Activated T-cell treated with anti-CD3 and anti-CD28 coated beads for 4 hours (primary cell): ENCODE measurements around the gene ATP6V0A4.
"Not testable (repeated sequence)": the region's sequence is repeated elsewhere in the genome, so short reads cannot be mapped to it uniquely, and the experiment has no call there.

Source experiments
- DNase-seq: peaks from one replicate; pipeline ENCODE4 v3.0.0-alpha.2; 2020

Gene ATP6V0A4

DNA sequence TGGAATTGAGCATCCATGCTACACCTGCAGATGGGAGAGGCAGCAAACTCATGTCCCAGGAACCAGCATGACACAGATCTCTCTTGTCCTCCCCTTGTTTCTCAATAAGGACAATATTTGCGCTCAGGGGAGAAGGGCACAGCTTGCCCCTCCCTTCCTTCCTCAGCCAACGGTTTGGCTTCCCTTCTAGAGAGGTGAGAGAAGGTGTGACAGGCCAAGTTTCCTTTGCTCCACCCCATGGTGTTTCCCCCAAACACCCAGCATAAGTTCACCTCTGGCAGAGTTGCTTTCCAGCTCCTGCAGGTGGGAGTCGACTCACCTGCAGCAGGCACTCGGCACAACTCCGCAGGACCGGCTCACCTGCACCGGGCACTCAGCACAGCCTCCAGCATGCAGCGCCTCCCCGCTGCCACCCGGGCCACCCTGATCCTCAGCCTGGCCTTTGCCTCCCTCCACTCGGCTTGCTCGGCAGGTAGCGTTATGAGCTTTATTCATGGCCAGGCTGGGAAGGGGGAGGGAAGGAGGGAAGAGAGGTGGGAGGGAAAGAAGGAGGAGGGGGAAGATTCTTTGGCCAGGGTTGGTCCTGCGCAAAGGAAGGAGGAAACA is at the start of gene ATP6V0A4, which contains the start of gene TMEM213:
TSS of gene ATP6V0A4 (minus strand) at position 482 of the 606 bp plus-strand sequence. CDS start 26,949 bp downstream, outside the sequence.
TSS of gene TMEM213 (plus strand) at position 280 of the 606 bp plus-strand sequence. CDS start at position 391, 111 bp downstream.
- no peak for DNase-seq

DNA sequence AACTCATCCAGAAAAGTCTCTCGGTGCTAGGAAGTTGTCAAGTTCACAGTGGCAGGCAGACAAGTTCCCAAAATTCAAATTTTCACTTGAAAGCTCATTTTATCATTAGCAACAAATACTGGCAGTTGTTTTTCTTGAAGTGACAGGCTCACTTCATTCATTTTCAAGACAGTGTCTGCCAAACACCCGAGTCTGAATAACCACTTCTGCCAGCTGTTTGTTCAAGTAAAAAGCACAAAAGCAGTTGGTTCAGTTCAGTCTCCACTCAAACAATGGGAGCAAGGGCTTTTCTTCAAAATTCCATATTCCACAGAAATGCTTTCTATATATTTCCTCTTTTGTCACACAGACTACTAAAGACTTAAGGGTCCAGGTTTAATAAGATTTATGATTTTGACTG is 47.7 kb upstream of the ATP6V0A4 start:
- DNase-seq: no peak

DNA sequence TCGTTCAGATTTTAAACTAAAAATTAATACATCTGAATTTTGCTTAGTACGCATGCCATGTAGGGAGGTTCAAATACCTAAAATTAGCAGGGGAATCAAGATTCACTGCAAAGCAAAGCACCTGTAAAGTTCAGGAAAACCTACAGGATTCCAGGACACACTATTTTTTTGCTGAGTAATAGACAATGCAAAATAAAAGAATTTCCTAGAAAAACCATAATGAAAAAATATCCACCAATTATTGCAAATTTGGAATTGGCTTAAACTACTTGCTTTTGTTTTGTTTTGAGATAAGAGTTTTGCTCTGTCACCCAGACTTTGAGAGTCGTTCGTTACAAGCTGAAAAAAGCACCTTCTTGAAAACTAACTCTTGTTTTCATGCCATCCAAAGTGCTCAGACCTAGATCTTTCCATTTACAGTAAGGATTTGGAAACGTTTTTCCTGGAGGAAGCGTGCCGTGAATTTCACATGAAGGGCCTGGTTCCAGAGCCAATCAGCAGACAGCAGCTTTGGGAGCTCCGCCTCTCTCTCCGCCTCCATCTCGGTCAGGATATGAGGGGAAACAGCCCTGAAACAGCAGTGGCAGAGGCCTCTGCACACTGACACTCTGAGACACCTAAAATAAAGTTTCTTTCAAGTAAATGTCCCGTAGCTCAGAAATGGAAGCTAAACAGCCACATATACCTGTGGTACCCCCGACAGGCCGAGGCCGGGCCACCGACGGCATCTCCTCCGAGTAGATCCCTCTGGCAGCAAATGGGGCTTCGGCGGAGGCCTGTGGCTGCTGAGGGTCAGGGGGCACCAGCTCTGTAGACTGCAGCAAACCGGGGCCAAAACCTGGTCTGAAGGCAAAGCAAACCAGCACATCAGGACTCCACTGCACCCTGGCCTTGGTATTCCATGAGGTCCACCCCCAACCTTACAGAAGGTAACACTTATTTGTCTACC is 45.9 kb upstream of the ATP6V0A4 start:
- no peak for DNase-seq

DNA sequence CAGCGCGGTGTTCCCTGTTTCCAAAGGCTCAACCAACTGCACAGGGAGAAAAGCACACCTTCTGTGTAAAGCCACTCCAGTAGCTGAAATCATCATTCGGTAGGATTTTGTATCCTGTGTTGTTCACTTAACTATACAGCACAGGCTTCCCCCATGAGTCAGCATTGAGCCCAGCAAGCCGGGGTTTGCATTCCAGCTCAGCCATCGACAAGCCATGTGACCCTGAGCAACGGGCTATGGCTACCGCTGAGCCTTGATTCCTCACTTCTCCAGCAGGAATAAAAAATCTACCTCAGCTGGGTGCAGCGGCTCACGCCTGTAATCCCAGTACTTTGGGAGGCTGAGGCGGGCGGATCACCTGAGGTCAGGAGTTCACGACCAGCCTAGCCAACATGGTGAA is 44.1 kb upstream of the ATP6V0A4 start:
- DNase-seq: no peak

DNA sequence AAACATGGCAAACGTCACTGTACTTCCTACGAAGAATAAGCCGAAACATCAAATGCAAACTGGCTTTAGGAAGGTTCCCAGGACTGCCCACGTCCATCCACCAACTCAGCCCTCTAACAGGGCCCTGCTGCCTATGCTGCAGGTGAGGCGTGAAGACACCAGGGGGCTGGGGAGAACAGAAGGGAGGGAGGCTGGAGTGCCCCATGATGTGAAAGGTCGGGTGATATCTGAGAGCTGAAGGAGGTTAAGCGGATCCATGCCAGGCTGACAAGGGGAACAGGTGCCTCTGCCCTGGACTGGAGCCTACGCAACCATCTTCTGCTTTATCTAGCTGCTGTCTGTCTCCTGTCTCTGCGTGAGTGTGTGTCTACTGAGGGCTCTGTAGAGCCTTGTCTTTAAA is 40.2 kb upstream of the ATP6V0A4 start:
- DNase-seq: no peak

DNA sequence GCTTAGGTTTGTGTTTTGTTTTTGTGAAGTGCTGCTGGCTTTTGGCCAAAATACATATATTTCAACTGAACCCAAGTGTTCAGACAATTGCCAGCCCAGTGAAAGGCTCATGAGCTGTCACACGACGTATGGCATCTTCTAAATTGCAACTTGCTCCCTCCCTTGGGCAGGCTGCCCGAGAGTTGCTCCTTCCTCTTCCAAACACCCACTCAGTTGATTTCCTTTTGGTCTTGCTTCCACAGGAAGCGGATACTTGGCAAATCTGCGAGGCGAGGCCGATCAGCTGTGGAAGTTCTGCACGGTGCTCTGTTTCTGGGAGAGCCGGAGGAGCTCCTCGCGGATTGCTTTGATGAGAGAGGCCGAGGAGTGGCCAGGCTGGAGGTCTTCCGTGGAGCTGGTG is 39.6 kb upstream of the ATP6V0A4 start:
- no peak for DNase-seq

DNA sequence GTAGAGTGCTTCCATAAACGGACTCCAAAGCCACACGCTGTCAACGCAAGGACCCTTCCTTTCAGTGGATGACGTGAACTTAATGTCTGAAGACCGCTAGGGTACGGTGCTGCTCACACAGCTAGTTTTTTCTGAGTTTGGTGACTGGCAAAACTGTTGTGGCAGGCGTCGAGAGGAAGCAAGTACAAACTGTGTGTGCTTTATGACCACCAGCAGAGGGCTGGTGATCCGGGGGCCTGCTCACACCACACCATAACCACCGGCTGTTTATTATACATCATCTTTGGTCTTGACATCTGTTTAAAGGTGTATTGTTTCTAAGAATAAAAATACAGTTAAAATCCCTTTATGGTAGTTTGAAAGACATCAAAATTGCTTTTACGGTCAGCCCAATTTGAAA is 37.1 kb upstream of the ATP6V0A4 start:
- no peak for DNase-seq

DNA sequence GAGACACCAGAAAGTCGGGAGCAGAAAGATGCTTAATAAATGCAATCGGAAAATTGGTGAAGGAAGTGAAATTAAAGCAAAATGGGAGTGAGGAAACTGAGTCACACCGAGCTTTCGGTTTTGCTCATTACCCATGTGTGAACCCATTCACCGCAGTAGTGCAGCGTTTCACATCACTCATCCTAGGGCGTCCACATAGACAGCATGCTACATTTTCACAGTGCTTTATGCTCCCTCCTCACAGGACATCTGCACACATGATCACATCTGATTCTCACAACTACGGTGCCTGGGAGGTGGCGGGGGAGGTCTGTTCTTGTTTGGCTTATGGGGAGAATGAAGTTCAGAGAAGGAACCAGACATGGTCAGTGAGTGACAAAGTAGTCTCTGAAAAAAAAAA is 36.6 kb upstream of the ATP6V0A4 start:
- no peak for DNase-seq

DNA sequence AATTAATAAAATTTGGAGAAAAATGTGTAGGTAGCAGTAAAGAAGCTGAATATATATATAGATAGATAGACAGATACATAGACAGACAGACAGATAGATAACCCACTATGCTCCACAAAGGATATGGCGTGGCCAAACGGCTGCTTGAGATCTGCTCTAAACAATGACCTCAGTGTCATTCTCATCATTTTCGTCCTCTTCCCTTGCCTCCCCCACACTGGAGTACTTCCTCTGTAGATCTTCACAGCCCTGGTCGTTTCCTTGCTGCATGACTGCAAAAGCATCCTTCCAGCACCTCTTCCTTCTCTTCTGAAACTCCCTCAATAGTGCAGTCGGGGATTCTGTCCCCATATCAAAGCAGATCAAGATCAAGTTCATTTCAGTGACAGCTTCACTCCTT is 35.6 kb upstream of the ATP6V0A4 start:
- no peak for DNase-seq

DNA sequence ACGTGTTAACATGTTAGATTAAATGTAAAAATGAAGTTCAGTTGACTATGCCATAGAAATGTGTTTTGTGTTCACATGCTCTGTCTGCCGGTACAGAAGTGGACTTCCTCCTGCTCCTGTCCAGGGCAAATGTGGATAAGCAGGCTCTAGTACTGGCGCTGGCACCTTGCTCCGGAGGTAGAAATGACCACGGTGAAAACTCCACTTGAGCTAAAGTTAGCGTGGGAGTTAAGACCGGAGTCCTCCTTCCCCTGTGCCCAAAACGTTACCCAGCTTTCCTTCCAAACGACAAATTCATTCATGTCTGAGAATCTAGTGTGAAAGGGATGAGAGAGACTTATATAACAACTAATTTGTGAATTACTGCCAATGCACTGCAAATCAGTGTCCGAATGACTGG is 35.0 kb upstream of the ATP6V0A4 start:
- DNase-seq: no peak

DNA sequence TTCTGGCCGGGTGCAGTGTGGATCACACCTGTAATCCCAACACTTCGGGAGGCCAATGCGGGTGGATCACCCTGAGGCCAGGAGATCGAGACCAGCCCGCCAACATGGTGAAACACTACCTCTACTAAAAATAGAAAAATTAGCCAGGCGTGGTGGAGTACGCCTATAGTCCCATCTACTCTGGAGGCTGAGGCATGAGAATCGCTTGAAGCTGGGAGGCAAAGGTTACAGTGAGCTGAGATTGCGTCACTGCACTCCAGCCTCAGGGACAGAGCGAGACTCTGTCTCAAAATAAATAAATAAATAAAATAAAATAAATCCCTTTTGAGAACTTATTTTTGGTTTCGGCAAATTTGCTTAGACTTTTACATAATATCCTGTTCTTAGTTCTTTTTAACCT is 31.3 kb upstream of the ATP6V0A4 start:
- no peak for DNase-seq

DNA sequence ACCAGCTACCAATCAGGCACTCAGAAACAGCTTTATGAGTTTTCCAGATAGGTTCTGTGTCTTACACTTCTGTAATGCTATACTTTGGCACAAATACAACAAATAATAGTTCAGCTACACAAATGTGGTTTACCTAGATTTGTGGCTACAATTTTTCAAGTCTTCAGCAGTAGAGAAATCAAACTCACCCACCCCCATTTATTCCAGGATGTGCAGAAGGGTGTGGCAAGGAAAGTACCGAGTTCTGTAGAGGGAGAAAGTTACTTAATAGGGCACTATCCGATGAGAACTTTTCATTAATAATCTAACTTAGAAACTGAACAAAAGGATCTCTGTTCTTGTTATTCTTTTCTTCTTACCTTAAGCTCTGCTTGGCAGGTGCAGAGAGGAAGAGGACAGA is 30.3 kb upstream of the ATP6V0A4 start:
- no peak for DNase-seq

DNA sequence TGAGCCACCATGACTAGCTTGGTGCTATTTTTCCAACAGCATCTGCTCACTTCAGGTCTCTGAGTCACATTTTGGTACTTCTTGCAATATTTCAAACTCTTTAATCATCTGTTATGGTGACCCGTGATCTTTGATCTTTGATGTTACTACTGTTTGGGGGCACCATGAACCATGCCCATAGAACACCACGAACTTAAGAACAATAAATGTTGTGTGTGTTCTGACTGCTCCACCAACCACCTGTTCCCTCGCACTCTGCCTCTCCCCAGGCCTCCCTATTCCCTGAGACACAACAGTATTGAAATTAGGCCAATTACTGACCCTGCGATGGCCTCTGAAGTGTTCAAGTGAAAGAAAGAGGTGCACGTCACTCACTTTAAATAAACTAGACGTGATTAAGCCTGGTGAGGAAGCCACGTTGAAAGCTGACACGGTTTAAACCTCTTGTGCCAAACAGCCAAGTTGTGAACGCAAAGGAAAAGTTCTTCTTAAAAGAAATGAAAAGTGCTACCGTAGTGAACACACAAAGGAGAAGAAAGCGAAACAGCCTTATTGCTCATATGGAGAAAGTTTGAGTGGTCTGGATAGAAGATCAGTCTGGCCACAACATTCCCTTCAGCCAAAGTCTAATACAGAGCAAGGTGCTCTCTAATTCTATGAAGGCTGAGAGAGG is 27.2 kb upstream of the ATP6V0A4 start:
- DNase-seq: no peak

DNA sequence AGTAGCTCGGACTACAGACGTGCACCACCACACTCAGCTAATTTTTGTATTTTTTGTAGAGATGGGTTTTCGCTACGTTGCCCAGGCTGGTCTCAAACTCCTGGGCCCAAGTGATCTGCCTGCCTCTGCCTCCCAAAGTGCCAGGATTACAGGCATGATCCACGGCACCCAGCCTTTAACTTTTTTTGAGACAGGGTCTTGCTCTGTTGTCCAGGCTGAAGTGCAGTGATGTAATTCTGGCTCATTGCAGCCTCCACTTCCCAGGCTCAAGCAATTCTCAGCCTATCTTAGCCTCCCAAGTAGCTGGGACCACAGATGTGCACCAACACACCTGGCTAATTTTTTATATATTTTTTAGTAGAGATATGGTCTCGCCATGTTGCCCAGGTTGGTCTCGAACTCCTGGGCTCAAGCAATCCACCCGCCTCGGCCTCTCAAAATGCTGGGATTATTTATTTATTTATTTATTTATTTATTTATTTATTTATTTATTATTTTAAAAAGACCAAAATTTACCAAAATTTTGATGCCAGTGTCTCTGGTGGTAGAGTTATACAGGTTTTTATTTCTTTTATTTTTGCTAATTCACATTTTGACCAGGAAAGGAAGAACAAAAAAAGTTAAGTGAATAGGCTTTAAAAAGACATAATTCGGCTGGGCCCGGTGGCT is 25.0 kb upstream of the ATP6V0A4 start:
- DNase-seq: no peak

DNA sequence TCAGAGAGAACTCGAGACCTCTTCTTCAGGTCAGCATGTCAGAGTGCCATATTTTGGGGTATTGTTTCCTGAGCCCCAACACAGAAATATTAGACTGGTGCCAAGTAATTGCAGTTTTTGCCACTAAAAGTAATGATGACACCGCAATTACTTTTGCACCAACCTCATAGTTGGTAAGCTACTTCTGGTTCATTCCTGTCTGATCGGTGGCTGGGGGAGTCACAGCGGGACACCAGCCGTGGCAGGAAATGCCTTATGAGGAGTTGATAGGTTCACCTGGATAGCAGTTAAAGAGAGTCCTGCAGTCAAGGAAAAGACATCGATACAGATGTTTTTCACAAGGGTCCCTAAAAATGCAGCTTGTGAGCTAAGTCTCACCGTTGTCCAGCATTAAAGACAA is 23.9 kb upstream of the ATP6V0A4 start:
- no peak for DNase-seq

DNA sequence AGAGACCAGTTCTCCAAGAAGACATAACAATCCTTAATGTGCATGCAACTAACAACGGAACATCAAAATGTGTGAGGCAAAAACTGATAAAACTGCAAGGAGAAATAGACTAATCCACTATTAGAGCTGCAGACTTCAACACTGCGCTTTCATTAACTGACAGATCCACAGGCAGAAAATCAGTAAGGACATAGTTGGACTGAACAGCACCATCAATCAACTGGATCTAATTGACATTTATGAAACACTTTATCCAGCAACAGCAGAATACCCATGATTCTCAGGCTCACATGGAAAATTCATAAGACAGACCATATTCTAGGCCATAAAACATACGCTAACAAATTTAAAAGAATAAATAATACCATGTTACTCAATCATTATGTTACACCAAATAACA is 21.6 kb upstream of the ATP6V0A4 start:
- DNase-seq: no peak

DNA sequence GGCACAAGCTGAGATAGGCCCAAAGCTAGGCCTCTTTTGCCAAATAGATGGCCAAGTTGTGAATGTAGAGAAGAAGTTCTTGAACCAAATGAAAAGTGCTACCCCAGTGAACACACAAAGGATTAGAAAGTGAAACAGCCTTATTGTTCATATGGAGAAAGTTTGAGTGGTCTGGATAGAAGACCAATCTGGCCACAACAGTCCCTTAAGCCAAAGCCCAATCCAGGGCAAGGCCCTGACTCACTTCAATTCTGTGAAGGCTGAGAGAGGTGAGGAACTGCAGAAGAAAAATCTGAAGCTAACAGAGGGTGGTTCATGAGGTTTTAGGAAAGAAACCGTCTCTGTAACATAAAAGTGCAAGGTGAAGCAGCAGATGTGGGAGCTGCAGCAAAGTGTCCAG is 18.7 kb upstream of the ATP6V0A4 start:
- DNase-seq: no peak

DNA sequence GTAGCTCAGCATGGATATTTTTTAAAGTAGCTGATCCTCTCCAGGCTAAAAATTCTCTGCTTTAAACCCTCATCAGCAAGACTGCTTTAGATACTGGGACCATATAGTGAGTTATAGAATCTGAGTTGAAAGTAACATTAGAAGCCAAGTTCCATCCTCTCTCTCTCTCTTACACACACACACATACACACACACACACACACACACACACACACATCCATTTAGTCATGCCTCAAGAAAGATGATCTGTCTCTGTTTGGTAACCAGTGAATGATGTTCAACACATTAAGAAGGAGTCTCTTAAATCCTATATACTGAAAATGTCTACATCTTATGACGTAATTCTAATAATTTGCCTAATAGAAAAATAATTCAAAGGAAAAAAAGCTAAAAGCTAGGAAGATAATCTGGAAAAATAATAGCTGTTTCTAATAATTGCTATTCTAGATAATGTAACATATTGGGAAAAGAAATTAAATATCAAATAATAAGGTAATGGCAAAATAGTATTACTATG is 16.9 kb upstream of the ATP6V0A4 start:
- no peak for DNase-seq

DNA sequence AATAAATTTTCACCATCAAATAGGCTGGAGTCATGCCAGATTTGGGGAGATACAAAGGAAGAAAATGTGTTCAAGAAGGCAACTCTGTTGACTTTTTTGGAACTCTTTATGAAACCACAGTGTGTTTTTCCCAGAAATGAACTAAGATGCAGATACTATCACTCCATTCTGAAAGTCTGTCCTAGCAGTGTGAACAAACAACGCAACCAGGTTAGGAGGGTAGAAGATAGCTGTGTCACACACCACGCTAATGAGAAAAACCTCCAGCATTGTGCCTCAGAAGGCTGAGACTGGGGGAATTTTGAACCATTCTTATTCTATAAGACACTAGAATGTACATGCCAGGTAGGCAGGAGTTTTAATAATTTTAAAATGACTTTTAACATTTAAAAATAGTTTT is 15.9 kb upstream of the ATP6V0A4 start:
- no peak for DNase-seq

DNA sequence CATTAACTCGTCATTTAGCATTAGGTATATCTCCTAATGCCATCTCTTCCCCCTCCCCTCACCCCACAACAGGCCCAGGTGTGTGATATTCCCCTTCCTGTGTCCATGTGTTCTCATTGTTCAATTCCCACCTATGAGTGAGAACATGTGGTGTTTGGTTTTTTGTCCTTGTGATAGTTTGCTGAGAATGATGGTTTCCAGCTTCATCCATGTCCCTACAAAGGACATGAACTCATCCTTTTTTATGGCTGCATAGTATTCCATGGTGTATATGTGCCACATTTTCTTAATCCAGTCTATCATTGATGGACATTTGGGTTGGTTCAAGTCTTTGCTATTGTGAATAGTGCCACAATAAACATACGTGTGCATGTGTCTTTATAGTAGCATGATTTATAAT is 13.3 kb upstream of the ATP6V0A4 start:
- DNase-seq: not testable (repeated sequence)

DNA sequence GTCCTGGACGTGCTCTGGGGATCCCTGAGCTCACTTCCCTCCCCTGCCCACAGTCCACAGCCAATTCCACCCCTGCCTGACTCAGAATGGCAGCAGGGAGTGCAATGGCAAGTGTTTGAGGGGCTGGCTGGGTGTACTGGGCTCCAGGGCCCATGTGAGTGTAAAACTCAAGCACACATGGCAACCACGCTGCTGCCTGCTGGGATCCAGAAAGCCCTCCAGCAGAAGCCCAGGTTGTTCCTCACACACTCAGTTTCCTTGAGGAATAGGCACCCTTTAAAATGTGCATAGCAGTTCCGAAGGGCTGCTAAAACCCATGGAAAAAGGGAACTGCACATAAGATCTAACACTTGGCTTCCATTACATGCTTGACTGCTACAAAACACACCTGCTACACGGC is 11.3 kb upstream of the ATP6V0A4 start:
- no peak for DNase-seq

DNA sequence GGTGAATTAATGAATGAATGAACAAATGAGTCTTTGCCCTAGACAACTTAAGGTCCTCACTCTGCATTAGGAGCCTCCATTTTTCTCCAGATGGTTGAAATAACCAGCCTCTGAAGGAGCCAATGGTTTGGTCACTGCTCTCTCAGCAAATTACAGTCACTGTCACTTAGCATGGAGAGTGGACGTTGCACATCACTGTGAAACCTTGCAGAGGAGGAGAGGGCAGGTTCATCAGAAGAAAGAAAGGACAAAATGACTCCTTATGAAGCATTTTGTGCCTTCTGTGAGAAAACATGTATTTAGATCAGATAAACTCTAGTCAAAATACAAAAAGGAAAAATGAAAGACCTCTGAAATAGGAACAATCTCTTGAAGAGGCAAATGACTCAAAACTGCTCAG is 6.6 kb upstream of the ATP6V0A4 start:
- no peak for DNase-seq

DNA sequence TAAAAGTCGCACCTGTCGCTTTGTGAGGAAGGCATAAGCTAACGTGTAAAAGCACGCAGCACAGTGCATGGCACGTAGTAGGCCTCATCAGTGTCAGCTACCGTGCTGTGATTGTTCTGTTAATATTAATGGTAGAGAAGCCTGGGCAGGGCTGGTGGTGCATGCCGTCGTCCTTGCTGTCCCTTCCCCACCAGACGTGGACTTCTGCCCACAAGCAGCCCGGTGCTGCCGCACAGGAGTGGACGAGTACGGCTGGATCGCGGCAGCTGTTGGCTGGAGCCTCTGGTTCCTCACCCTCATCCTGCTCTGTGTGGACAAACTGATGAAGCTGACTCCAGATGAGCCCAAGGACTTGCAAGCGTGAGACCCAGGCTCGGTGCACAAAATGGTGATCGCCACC is 4.7 kb upstream of the ATP6V0A4 start:
- no peak for DNase-seq
